Keratinocyte (primary cell): Measurements from ENCODE around the gene ZNF185. TPM values are rescaled to one million over a fixed set of nuclear protein-coding genes. Genes with fewer than 3 reads are reported as not detected.
A peak's percentile ranks its signal among the peaks of the same experiment; 100 is the strongest.

Source experiments
- DNase-seq: peaks from one replicate; pipeline ENCODE4 v3.0.0-alpha.2; 2011; ENCODE audit warnings: low read depth, missing footprints, low spot score
- FAIRE-seq: peaks from 2 replicates; lab custom pipeline; 2011; peaks lifted over from hg19 to GRCh38; lab: Jason Lieb, UNC
- H2AFZ ChIP-seq: 2 replicates; pipeline ENCODE4 v1.6.0; 2012; ENCODE audit warnings: low read length, control low read depth, inconsistent platforms; ENCODE audit not compliant: control insufficient read depth
- H3K27ac ChIP-seq: 2 replicates; pipeline ENCODE4 v1.5.1; 2011; ENCODE audit warnings: low read length; ENCODE audit not compliant: control insufficient read depth, insufficient read depth
- H3K27me3 ChIP-seq: 3 replicates; pipeline ENCODE4 v1.6.0; 2011; ENCODE audit warnings: low read length; ENCODE audit not compliant: control insufficient read depth, insufficient read depth; ENCODE audit errors: extremely low read depth
- H3K36me3 ChIP-seq, 2 experiments: 2 replicates in 1 of 2; 3 replicates in 1 of 2; pipeline ENCODE4 v1.5.1; 2011; ENCODE audit warnings: low read length in 2 of 2, mild to moderate bottlenecking in 1 of 2; ENCODE audit not compliant: control insufficient read depth in 2 of 2, insufficient read depth in 2 of 2; ENCODE audit errors: extremely low read depth in 1 of 2
- H3K4me1 ChIP-seq: 3 replicates; pipeline ENCODE4 v1.5.1; 2011; ENCODE audit warnings: low read length; ENCODE audit not compliant: control insufficient read depth, insufficient read depth; ENCODE audit errors: extremely low read depth
- H3K4me2 ChIP-seq: 3 replicates; pipeline ENCODE4 v1.6.0; 2011; ENCODE audit warnings: low read depth, low read length; ENCODE audit not compliant: control insufficient read depth, insufficient read depth; ENCODE audit errors: extremely low read depth
- H3K4me3 ChIP-seq, 3 experiments: fragments of 200-600 bp in 1 of 3; sonication (generic) in 1 of 3; 2 replicates in 2 of 3; 3 replicates in 1 of 3; pipeline ENCODE4 v1.5.1; 2011 to 2016; ENCODE audit warnings: low read length in 3 of 3, mild to moderate bottlenecking in 3 of 3, control low read depth in 2 of 3, inconsistent platforms in 1 of 3, low read depth in 1 of 3, mixed read lengths in 1 of 3, mixed run types in 1 of 3, moderate library complexity in 1 of 3; ENCODE audit not compliant: control insufficient read depth in 2 of 3, insufficient read depth in 2 of 3; ENCODE audit errors: extremely low read depth in 1 of 3
- H3K79me2 ChIP-seq: 2 replicates; pipeline ENCODE4 v1.6.0; 2012; ENCODE audit warnings: low read length; ENCODE audit not compliant: control insufficient read depth, insufficient read depth
- H3K9ac ChIP-seq: 3 replicates; pipeline ENCODE4 v1.6.0; 2011; ENCODE audit warnings: low read length; ENCODE audit not compliant: control insufficient read depth, insufficient read depth; ENCODE audit errors: extremely low read depth
- H3K9me1 ChIP-seq: 3 replicates; pipeline ENCODE4 v1.6.0; 2011; ENCODE audit warnings: low read length; ENCODE audit not compliant: control insufficient read depth, insufficient read depth; ENCODE audit errors: extremely low read depth
- H3K9me3 ChIP-seq: 2 replicates; pipeline ENCODE4 v1.5.1; 2012; ENCODE audit warnings: low read depth, low read length; ENCODE audit not compliant: control insufficient read depth
- H4K20me1 ChIP-seq: 3 replicates; pipeline ENCODE4 v1.6.0; 2011; ENCODE audit warnings: low read length; ENCODE audit not compliant: control insufficient read depth, insufficient read depth; ENCODE audit errors: extremely low read depth
- EZH2 ChIP-seq: IDR thresholded peaks from one replicate; pipeline ENCODE4 v1.6.1; 2012; ENCODE audit warnings: inconsistent platforms, mild to moderate bottlenecking, low read length, moderate library complexity
- dilution Hi-C: fragments of 300-500 bp; cut with MboI; formaldehyde crosslinking; loops from one replicate; pipeline ENCODE4 v1.7.0; 2020; ENCODE audit warnings: low sequenced_read_pairs; ENCODE audit not compliant: extremely low pct_ligation_motif_present
- polyA plus RNA-seq, 5 experiments: library from polyadenylated mRNA; depleted of rRNA in 3 of 5; stranded (reverse) in 3 of 5; stranded (forward) in 1 of 5; unstranded in 1 of 5; fragments of >200 nt; gene quantifications; 1 replicate in 1 of 5; 2 replicates in 3 of 5; 3 replicates in 1 of 5; pipeline versions ENCODE4 v1.2.1 to v1.2.3, GENCODE V29; 2011 to 2012; ENCODE audit warnings: missing spikeins in 2 of 5, low read depth in 1 of 5, low replicate concordance in 1 of 5
- TF ChIP-seq, protein P1 (sequence below), 3 experiments: IDR thresholded peaks in 1 of 3; conservative IDR thresholded peaks in 1 of 3; optimal IDR thresholded peaks in 1 of 3; 2 replicates in 2 of 3; 3 replicates in 1 of 3; pipeline versions ENCODE3 to v1.5.1; 2011; ENCODE audit warnings: low read length in 3 of 3, mild to moderate bottlenecking in 3 of 3, moderate library complexity in 2 of 3, control low read depth in 1 of 3, inconsistent platforms in 1 of 3; ENCODE audit not compliant: insufficient read depth in 2 of 3; ENCODE audit errors: extremely low read depth in 1 of 3

The ZNF185 gene
- polyA plus RNA-seq, 1 donor (not counting 4 experiments of a cell fraction or from before 2014, with no cell fraction given), result 55.6 TPM

- Histone ChIP-seq H3K79me2 (no peaks in the 10 kb centered on the region), H3K9me1 (no peaks in the 10 kb centered on the region), H3K9me3 (no peaks in the 10 kb centered on the region), H3K4me2 (no peak overlapping the region), H3K27me3 (no peaks in the 10 kb centered on the region), H2AFZ (no peak overlapping the region), H4K20me1 (no peaks in the 10 kb centered on the region), H3K9ac (no peak overlapping the region), H3K27ac (no peak overlapping the region), H3K36me3 (peaks cover 7 to 9% of the 10 kb centered on the region in 2 experiments), H3K4me1 (peaks cover 15% of the 10 kb centered on the region), H3K4me3 (no peak overlapping the region)
- TF ChIP-seq, protein P1, sequence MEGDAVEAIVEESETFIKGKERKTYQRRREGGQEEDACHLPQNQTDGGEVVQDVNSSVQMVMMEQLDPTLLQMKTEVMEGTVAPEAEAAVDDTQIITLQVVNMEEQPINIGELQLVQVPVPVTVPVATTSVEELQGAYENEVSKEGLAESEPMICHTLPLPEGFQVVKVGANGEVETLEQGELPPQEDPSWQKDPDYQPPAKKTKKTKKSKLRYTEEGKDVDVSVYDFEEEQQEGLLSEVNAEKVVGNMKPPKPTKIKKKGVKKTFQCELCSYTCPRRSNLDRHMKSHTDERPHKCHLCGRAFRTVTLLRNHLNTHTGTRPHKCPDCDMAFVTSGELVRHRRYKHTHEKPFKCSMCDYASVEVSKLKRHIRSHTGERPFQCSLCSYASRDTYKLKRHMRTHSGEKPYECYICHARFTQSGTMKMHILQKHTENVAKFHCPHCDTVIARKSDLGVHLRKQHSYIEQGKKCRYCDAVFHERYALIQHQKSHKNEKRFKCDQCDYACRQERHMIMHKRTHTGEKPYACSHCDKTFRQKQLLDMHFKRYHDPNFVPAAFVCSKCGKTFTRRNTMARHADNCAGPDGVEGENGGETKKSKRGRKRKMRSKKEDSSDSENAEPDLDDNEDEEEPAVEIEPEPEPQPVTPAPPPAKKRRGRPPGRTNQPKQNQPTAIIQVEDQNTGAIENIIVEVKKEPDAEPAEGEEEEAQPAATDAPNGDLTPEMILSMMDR (optimal IDR thresholded peaks at IDR 0.05 in 1 of 3, IDR thresholded peaks at IDR 0.05 in 1 of 3, conservative IDR thresholded peaks at IDR 0.05 in 1 of 3; ENCODE audit: extremely low read depth in 1 of 3, insufficient read depth in 2 of 3, low read length in 3 of 3), result no peak
- no peak for TF ChIP-seq EZH2
- DNase-seq (no peak), FAIRE-seq (no peak)
- dilution Hi-C loops, result no loop called here
Measured at GRCh38 chrX:152873361-152873760, 24.5 kb upstream of the ZNF185 start.

DNA sequence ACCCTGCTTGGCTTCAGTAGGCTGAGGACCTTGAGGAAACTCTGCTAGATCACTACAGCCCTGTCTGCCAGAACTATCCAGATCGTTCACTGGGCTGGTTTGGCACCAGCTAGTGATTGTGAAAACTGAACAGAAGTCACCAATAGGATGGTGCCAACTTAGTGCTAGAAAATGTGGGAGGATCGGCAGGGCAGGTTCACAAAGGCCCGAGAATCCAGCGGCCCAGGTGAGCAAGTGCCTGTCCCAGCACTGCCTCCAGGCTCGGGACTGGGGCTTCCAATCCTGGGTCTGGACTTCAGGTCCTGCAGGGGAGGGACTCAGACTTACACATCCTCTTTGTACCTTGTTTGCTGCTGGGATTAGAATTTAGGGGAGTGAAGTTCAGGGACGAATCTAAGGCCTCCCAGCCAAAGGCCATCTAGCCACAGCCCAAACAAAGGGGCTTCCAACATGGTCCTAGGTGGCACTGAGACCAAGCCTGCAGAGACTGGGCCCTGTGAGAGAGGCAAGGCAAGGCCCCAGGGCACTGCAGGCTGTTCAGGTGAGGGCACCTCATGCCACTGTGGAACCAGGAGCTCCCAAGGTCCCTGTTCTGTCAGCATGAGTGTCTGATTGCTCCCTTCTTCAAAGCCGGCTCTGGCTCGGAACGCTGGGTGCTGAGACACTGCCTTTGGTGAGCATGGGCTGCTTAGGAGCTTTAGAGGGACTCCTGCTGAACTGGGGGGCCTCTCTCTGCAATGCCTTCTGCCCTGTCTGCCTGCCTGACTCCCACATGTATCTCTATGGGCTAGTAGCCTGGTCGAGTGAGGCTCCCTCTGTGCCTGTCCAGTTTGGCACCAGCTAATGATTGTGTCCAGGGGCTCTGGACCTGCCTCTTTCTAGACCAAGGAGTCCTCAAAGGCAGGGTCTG lies 20.7 kb upstream of the ZNF185 start:
- no peak overlapping the region for H3K4me3 ChIP-seq
- peak overlapping the region; percentile 19 for H3K4me2 ChIP-seq
- H3K27me3 ChIP-seq, result no peaks in the 10 kb centered on the region
- no peak for DNase-seq
- peaks cover 28% of the 10 kb centered on the region for H3K4me1 ChIP-seq
- H3K9me3 ChIP-seq, result no peaks in the 10 kb centered on the region
- peak; percentile 67 for FAIRE-seq
- H3K79me2 ChIP-seq, result no peaks in the 10 kb centered on the region
- no peak overlapping the region for H3K27ac ChIP-seq
- no peak overlapping the region for H2AFZ ChIP-seq
- H3K9me1 ChIP-seq, result no peaks in the 10 kb centered on the region
- TF ChIP-seq EZH2, result no peak
- TF ChIP-seq, protein P1 (optimal IDR thresholded peaks at IDR 0.05 in 1 of 3, IDR thresholded peaks at IDR 0.05 in 1 of 3, conservative IDR thresholded peaks at IDR 0.05 in 1 of 3; ENCODE audit: extremely low read depth in 1 of 3, insufficient read depth in 2 of 3, low read length in 3 of 3), result no peak
- dilution Hi-C loops, result no loop called here
- no peak overlapping the region for H3K9ac ChIP-seq
- no peaks in the 10 kb centered on the region for H4K20me1 ChIP-seq
- H3K36me3 ChIP-seq, result no peaks in the 10 kb centered on the region
